SJSA1 (cell line): Measurements from ENCODE around the gene MRPS14. TPM values are rescaled to one million over a fixed set of nuclear protein-coding genes. Genes with fewer than 3 reads are reported as not detected.
"Not testable (repeated sequence)": the region's sequence is repeated elsewhere in the genome, so short reads cannot be mapped to it uniquely, and the experiment has no call there.

Source experiments
- DNase-seq, 2 experiments: peaks; one replicate each; pipeline ENCODE4 v3.0.0-alpha.2; 2015 to 2020; ENCODE audit warnings: low spot score in 2 of 2, low read depth in 1 of 2
- H3K27ac ChIP-seq: fragments of 250-450 bp; sonication (Bioruptor Pico); 2 replicates; pipeline ENCODE4 v1.5.1; 2020; ENCODE audit warnings: mild to moderate bottlenecking, moderate library complexity
- H3K27me3 ChIP-seq: fragments of 250-450 bp; sonication (Bioruptor Pico); replicated peaks from 2 replicates; pipeline ENCODE4 v1.5.1; 2020; ENCODE audit warnings: mild to moderate bottlenecking, moderate library complexity
- H3K36me3 ChIP-seq: fragments of 250-450 bp; sonication (Bioruptor Pico); 2 replicates; pipeline ENCODE4 v1.5.1; 2020; ENCODE audit warnings: mild to moderate bottlenecking
- H3K4me1 ChIP-seq: fragments of 250-450 bp; sonication (Bioruptor Pico); replicated peaks from 2 replicates; pipeline ENCODE4 v1.6.1; 2021; ENCODE audit warnings: mild to moderate bottlenecking
- H3K4me3 ChIP-seq: fragments of 250-450 bp; sonication (Bioruptor Pico); 2 replicates; pipeline ENCODE4 v1.5.1; 2020; ENCODE audit warnings: mild to moderate bottlenecking
- H3K9me3 ChIP-seq: fragments of 250-450 bp; sonication (Bioruptor Pico); replicated peaks from 2 replicates; pipeline ENCODE4 v1.5.1; 2020; ENCODE audit warnings: mild to moderate bottlenecking
- total RNA-seq: library from RNA; depleted of rRNA; stranded (reverse); fragments of >200 nt; shearing (Covaris generic); gene quantifications from 2 replicates; pipeline ENCODE4 v1.2.3, GENCODE V29; 2014

The MRPS14 gene
- total RNA-seq, 1 experiment from 2014 or later = 28.9 TPM

GRCh38 chr1:175043824-175044223 is 20.6 kb upstream of the MRPS14 start:
- H3K27ac ChIP-seq = peak overlapping the region; percentile 86
- DNase-seq = peak; percentile 85 to 87
- H3K36me3 ChIP-seq = no peaks in the 10 kb centered on the region
- H3K27me3 ChIP-seq = no peaks in the 10 kb centered on the region
- H3K4me3 ChIP-seq = 0 out of 2 replicates have a peak overlapping the region, but pooled peaks have one; percentile 3
- no peaks in the 10 kb centered on the region for H3K9me3 ChIP-seq
- peaks cover 70% of the 10 kb centered on the region for H3K4me1 ChIP-seq

GRCh38 chr1:175042650-175043049 is 19.4 kb upstream of the MRPS14 start:
- Histone ChIP-seq H3K4me3 (no peak overlapping the region), H3K4me1 (peaks cover 62% of the 10 kb centered on the region), H3K27ac (no peak overlapping the region), H3K36me3 (no peaks in the 10 kb centered on the region), H3K9me3 (no peaks in the 10 kb centered on the region), H3K27me3 (no peaks in the 10 kb centered on the region)
- no peak for DNase-seq

GRCh38 chr1:175040324-175040879 is 17.2 kb upstream of the MRPS14 start:
- Histone ChIP-seq H3K27me3 (no peaks in the 10 kb centered on the region), H3K9me3 (no peaks in the 10 kb centered on the region), H3K27ac (no peak overlapping the region), H3K4me1 (peaks cover 59% of the 10 kb centered on the region), H3K36me3 (no peaks in the 10 kb centered on the region), H3K4me3 (no peak overlapping the region)
- DNase-seq = no peak

- Histone ChIP-seq H3K4me3 (no peak overlapping the region), H3K36me3 (no peaks in the 10 kb centered on the region), H3K9me3 (no peaks in the 10 kb centered on the region), H3K27me3 (no peaks in the 10 kb centered on the region), H3K27ac (no peak overlapping the region), H3K4me1 (peaks cover 36% of the 10 kb centered on the region)
- no peak for DNase-seq
These were observed 14.2 kb upstream of the MRPS14 start for GRCh38 chr1:175037416-175037815.

GRCh38 chr1:175036476-175036875 is 13.3 kb upstream of the MRPS14 start:
- peaks cover 28% of the 10 kb centered on the region for H3K4me1 ChIP-seq
- no peaks in the 10 kb centered on the region for H3K9me3 ChIP-seq
- no peaks in the 10 kb centered on the region for H3K36me3 ChIP-seq
- H3K27ac ChIP-seq = no peak overlapping the region
- no peak overlapping the region for H3K4me3 ChIP-seq
- H3K27me3 ChIP-seq = no peaks in the 10 kb centered on the region
- no peak for DNase-seq

- Histone ChIP-seq H3K9me3 (no peaks in the 10 kb centered on the region), H3K4me3 (no peak overlapping the region), H3K27me3 (no peaks in the 10 kb centered on the region), H3K27ac (no peak overlapping the region), H3K4me1 (peaks cover 22% of the 10 kb centered on the region), H3K36me3 (no peaks in the 10 kb centered on the region)
- peak in 1 of 2 experiments; percentile 34 for DNase-seq
These were observed 12.6 kb upstream of the MRPS14 start for GRCh38 chr1:175035865-175036264.

GRCh38 chr1:175034775-175035174 is 11.6 kb upstream of the MRPS14 start:
- Histone ChIP-seq H3K36me3 (no peaks in the 10 kb centered on the region), H3K9me3 (no peaks in the 10 kb centered on the region), H3K4me3 (no peak overlapping the region), H3K27ac (no peak overlapping the region), H3K27me3 (no peaks in the 10 kb centered on the region), H3K4me1 (peaks cover 11% of the 10 kb centered on the region)
- DNase-seq = no peak

- Histone ChIP-seq H3K4me3 (no peak overlapping the region), H3K9me3 (no peaks in the 10 kb centered on the region), H3K27ac (no peak overlapping the region), H3K4me1 (peaks cover 10% of the 10 kb centered on the region), H3K36me3 (no peaks in the 10 kb centered on the region), H3K27me3 (no peaks in the 10 kb centered on the region)
- DNase-seq = no peak
These were observed 10.7 kb upstream of the MRPS14 start for GRCh38 chr1:175033953-175034352.

- Histone ChIP-seq H3K4me1 (0 out of 2 replicates have a peak, but pooled peaks cover 3% of the 10 kb centered on the region), H3K4me3 (no peak overlapping the region), H3K36me3 (no peaks in the 10 kb centered on the region), H3K9me3 (no peaks in the 10 kb centered on the region), H3K27ac (no peak overlapping the region), H3K27me3 (no peaks in the 10 kb centered on the region)
- no peak for DNase-seq
These were observed 1.5 kb upstream of the MRPS14 start for GRCh38 chr1:175024773-175025172.

- H3K27ac ChIP-seq = peak overlapping the region; percentile 39
- not testable (repeated sequence) for H3K9me3 ChIP-seq, H3K27me3 ChIP-seq
These were observed 657 bp upstream of the MRPS14 start for GRCh38 chr1:175023922-175024242.

GRCh38 chr1:175019524-175019923 is 3.7 kb downstream of the MRPS14 start:
- Histone ChIP-seq H3K27me3 (no peaks in the 10 kb centered on the region), H3K4me3 (no peak overlapping the region)

More at GRCh38 chr1:175023922-175024242, 657 bp upstream of the MRPS14 start:
- H3K4me3 ChIP-seq = peak overlapping the region; percentile 62
- H3K36me3 ChIP-seq, H3K4me1 ChIP-seq, DNase-seq: not testable (repeated sequence)

GRCh38 chr1:175015243-175015642 is 8.0 kb downstream of the MRPS14 start:
- Histone ChIP-seq H3K36me3 (peaks cover 76% of the 10 kb centered on the region), H3K27ac (peak overlapping the region; percentile 58), H3K27me3 (no peaks in the 10 kb centered on the region), H3K4me3 (no peak overlapping the region), H3K9me3 (no peaks in the 10 kb centered on the region), H3K4me1 (peaks cover 17% of the 10 kb centered on the region)
- DNase-seq = peak in 1 of 2 experiments; percentile 65

More at GRCh38 chr1:175019524-175019923, 3.7 kb downstream of the MRPS14 start:
- no peak for DNase-seq
- no peak overlapping the region for H3K27ac ChIP-seq
- H3K4me1 ChIP-seq = peaks cover 20% of the 10 kb centered on the region
- no peaks in the 10 kb centered on the region for H3K9me3 ChIP-seq
- peaks cover 35% of the 10 kb centered on the region for H3K36me3 ChIP-seq

GRCh38 chr1:175013445-175013844 is 9.8 kb downstream of the MRPS14 start:
- peaks cover 17% of the 10 kb centered on the region for H3K4me1 ChIP-seq
- peaks cover 93% of the 10 kb centered on the region for H3K36me3 ChIP-seq
- no peak overlapping the region for H3K27ac ChIP-seq
- H3K9me3 ChIP-seq = no peaks in the 10 kb centered on the region
- H3K4me3 ChIP-seq = no peak overlapping the region
- H3K27me3 ChIP-seq = no peaks in the 10 kb centered on the region
- DNase-seq = no peak

- H3K4me3 ChIP-seq = no peak overlapping the region
- no peak overlapping the region for H3K27ac ChIP-seq
- H3K9me3 ChIP-seq = no peaks in the 10 kb centered on the region
- H3K4me1 ChIP-seq = no peaks in the 10 kb centered on the region
- no peak for DNase-seq
- no peaks in the 10 kb centered on the region for H3K27me3 ChIP-seq
- H3K36me3 ChIP-seq = peaks cover 97% of the 10 kb centered on the region
These were observed 13.7 kb downstream of the MRPS14 start for GRCh38 chr1:175009532-175009931.
